GM12892 (cell line): ENCODE data around the gene EPB41.

Experiments
- POLR2AphosphoS5 ChIP-seq: IDR thresholded peaks from 2 replicates; pipeline ENCODE4 v1.6.1; 2011; ENCODE audit warnings: low read depth, low read length, control low read depth
- TAF1 ChIP-seq: IDR thresholded peaks from 2 replicates; pipeline ENCODE4 v1.6.1; 2011; ENCODE audit warnings: low read depth, mild to moderate bottlenecking, control low read depth, low read length, borderline replicate concordance

DNA sequence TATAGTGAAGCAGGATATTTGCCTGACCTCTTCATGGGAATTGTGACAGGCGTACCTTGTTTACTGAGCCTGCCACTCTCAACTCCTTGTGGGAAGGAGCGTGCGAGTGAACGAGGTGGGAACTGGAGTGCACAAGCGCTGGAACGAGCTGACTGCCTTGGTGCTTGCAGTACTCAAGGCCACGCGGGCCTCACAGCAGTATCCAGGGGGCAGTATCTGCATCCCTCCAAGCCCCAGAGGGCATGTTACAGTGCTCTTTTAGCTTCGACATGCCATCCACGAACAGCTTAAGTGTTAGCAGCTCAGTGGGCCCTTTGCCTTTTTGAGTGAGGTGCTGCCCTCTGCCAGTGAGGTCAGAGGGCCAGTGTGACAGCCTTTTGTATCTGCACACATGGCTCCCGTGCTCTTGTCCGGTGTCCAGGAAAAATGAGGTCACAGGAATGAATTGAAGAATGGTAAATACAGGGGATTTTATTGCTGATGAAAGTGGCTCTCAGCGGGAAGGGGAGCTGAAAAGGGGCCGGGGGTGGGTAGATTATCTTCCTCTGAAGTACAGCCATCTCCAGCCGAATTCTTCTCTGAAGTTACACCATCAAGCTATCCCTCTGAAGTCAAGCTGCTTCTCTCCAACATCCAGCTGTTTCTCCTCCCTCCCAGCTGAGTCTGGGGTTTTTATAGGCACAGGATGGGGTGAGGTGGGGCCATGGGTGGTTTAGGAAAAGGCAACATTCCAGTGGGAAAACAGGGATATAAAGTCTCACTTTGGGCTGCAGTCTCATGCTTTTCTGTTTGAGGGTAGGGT lies 69.3 kb downstream of the EPB41 start:
- no peak for TF ChIP-seq POLR2AphosphoS5
- TF ChIP-seq TAF1 = no peak
